Measurements from ENCODE around the gene CLDN6. TPM values are rescaled to one million over a fixed set of nuclear protein-coding genes. Genes with fewer than 3 reads are reported as not detected.

CLDN6 gene
- total RNA-seq, 2 experiments from 2014 or later = not detected

DNA sequence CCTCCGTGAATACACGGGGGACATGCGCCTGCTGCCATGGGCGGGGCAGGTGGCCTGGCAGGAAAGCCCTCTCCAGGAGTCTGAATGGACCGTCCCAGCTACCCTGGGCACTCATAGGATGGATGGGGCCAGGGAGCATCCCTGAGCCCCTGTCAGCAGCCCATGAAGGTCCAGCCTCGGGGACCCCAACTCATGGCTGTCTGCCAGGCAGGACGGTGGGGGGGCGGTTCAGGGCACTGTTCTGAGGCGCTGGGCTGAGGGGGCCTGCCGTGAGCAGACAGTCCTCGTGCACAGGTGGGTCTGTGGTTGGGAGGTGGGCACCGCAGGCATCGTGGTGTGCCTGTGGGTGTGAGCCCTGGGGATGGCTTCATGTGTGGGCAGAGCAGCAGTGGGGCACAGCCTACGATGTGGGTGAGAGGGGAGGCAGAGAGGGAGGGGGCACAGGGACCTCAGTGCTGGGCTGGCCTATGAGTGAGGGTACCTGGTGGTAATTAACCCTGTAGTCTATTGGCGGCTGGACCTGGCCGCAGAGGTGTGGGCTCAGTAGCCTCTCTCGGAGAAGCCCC lies 31.3 kb downstream of the CLDN6 start:
- ChIA-PET POLR2A (interaction anchor here (0.7 kb wide), 1 partner anchor 34 kb away, joined by 3 read pairs; no protein-coding TSS in a partner anchor), CTCF (interaction anchor here (1.0 kb wide), 1 partner anchor 59 kb away, joined by 3 read pairs; no protein-coding TSS in a partner anchor)

- CTCF ChIA-PET = interaction anchor here (1.9 kb wide), 1 partner anchor 19 kb away, joined by 5 read pairs; no protein-coding TSS in a partner anchor
- POLR2A ChIA-PET = interaction anchor here (0.7 kb wide), 1 partner anchor 35 kb away, joined by 3 read pairs; no protein-coding TSS in a partner anchor
Measured at GRCh38 chr16:2985893-2986355, 32.1 kb downstream of the CLDN6 start.

GRCh38 chr16:2985462-2985861 lies 32.5 kb downstream of the CLDN6 start:
- POLR2A ChIA-PET = interaction anchor here (0.5 kb wide), 1 partner anchor 251 kb away, joined by 3 read pairs; no protein-coding TSS in a partner anchor

DNA sequence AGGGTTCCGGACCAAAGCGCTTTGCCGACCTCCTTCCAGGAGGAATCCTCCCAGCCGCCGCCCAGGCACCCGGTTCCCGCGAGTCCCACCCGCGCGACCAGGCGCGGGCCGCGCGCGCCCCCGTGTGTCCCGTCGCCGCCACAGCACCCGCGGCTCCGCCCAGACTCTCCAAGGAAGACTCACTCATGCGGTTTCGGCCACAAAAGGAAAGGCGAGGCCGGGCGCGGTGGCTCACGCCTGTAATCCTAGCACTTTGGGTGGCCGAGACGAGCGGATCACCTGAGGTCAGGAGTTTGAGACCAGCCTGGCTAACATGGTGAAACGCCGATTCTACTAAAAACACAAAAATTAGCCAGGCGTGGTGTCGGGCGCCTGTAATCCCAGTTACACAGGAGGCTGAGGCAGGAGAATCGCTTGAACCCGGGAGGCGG lies 34.3 kb downstream of the CLDN6 start:
- ChIA-PET CTCF (interaction anchor here (0.6 to 1.9 kb wide), 4 partner anchors 11 to 462 kb away, joined by 3 to 5 read pairs (median 4); partner anchors contain the start of gene KREMEN2), POLR2A (no interaction called here)

More at GRCh38 chr16:2985462-2985861, 32.5 kb downstream of the CLDN6 start:
- CTCF ChIA-PET = interaction anchor here (1.9 kb wide), 1 partner anchor 18 kb away, joined by 5 read pairs; no protein-coding TSS in a partner anchor

DNA sequence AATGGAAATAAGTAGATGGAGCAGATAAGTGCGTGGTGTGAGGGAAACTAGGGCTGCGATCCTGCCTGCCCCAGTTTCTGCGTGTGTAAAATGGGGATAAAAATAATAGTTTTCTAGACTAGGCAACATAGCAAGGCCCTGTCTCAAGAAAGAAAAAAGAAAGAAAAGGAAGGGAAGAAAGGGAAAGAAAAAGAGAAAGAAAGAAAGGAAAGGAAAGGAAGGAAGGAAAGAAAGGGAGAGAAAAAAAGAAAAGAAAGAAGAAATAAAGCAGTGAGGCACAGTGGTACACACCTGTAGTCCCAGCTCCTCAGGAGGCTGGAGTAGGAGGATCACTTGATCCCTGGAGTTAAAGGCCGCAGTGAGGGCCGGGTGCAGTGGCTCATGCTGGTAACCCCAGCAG lies 35.6 kb downstream of the CLDN6 start:
- CTCF ChIA-PET = interaction anchor here (0.7 to 1.3 kb wide), 5 partner anchors 11 to 46 kb away, joined by 3 to 6 read pairs (median 5); partner anchors contain the start of gene KREMEN2

DNA sequence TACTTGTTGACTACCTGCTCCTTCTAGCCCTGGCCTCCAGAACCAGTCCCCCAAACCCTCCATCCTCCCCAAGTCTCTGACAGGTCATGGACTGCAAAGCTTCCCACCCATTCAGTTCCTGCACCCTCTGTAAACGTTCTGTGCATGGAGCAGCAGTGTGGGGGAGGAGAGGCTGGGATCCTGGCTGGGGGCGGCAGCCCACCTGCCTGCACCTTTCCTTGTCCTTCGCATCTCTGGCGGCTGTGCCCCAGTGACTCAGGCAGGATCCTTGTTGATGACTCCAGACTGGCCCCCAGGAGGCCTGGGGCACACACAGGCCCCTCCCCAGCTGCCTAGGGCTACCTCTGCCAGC lies 36.1 kb downstream of the CLDN6 start:
- POLR2A ChIA-PET = no interaction called here
- CTCF ChIA-PET = interaction anchor here (1.3 to 3.4 kb wide), 4 partner anchors 10 to 20 kb away, joined by 3 to 11 read pairs (median 8); partner anchors contain the start of gene PAQR4

More for the DNA sequence above, 35.6 kb downstream of the CLDN6 start:
- POLR2A ChIA-PET = no interaction called here

GRCh38 chr16:2981177-2981898 lies 36.6 kb downstream of the CLDN6 start:
- ChIA-PET POLR2A (interaction anchor here (2.6 kb wide), 1 partner anchor 11 kb away, joined by 15 read pairs; no protein-coding TSS in a partner anchor), CTCF (interaction anchor here (1.3 to 3.4 kb wide), 4 partner anchors 10 to 20 kb away, joined by 3 to 11 read pairs (median 8); partner anchors contain the start of gene PAQR4)

GRCh38 chr16:2980227-2981176 lies 37.5 kb downstream of the CLDN6 start, which contains the start of gene PKMYT1:
Gene PKMYT1, minus strand, starts transcription at chr16:2980446. Its CDS starts 789 bp downstream, at chr16:2979657.
- POLR2A ChIA-PET = interaction anchor here (0.7 to 2.6 kb wide), 3 partner anchors 11 to 90 kb away, joined by 3 to 15 read pairs (median 4); partner anchors contain the start of gene TNFRSF12A
- CTCF ChIA-PET = interaction anchor here (0.7 to 3.4 kb wide), 5 partner anchors 11 to 23 kb away, joined by 3 to 11 read pairs (median 7); partner anchors contain the start of gene PAQR4

- ChIA-PET POLR2A (interaction anchor here (0.7 to 2.6 kb wide), 3 partner anchors 10 to 91 kb away, joined by 3 to 15 read pairs (median 4); partner anchors contain the start of gene TNFRSF12A), CTCF (interaction anchor here (2.3 to 3.4 kb wide), 3 partner anchors 10 to 18 kb away, joined by 5 to 8 read pairs (median 7); no protein-coding TSS in a partner anchor)
Measured at GRCh38 chr16:2979669-2980226, 38.2 kb downstream of the CLDN6 start.

DNA sequence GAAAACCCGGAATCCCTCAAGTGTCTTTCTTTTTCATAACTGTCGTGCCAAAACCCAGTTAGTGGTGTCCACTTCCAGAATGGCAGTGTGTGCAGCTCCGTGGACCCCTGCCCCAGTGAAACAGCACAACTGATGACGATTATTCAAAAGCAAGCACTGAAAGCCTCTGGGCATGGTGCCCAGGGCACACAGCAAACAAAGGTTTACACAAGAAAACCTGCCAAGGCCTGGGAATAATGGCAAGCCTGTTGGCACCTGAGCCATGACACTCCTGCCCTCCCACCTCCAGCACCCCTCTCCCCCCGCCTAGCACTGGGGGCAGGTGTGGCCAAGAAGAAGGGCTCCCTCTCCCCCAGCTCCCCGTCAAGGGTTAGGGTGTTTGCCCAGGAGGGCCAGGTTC lies 40.5 kb downstream of the CLDN6 start:
- CTCF ChIA-PET = no interaction called here
- POLR2A ChIA-PET = no interaction called here

GRCh38 chr16:2976673-2977072 lies 41.3 kb downstream of the CLDN6 start:
- ChIA-PET CTCF (no interaction called here), POLR2A (no interaction called here)

GRCh38 chr16:2976201-2976600 lies 41.8 kb downstream of the CLDN6 start:
- ChIA-PET POLR2A (interaction anchor here (0.6 kb wide), 1 partner anchor 48 kb away, joined by 15 read pairs; the partner anchor contains the start of gene THOC6), CTCF (no interaction called here)

DNA sequence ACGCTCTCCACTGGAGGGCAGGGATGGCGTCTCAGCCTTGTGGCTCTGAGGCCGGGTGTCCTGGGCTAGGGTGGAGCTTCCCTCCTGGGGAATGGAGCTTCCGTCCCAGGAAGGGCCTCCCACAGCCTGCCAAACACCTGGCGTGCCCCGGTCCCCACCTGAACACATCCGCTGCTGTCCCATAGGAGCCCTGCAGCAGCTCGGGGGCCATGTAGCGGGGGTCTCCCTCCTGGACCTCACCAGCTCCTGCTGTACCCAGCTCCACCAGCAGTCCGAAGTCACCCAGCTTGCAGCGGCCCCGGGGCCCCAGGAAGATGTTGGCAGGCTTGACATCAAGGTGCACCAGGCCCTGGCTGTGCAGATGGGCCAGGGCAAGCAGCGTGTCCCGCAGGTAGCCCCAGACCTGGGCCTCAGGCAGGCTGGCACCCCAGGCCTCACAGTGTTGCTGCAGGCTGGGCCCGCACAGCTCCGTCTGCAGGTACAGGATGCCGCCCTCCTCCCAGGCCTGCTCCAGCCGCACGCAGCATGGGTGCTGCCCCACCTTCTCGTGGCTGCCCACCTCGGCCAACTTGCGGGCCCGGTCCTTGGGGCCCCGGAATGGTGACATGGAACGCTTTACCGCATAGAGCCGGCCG lies 42.7 kb downstream of the CLDN6 start:
- ChIA-PET POLR2A (no interaction called here), CTCF (interaction anchor here (0.6 kb wide), 1 partner anchor 10 kb away, joined by 3 read pairs; no protein-coding TSS in a partner anchor)

DNA sequence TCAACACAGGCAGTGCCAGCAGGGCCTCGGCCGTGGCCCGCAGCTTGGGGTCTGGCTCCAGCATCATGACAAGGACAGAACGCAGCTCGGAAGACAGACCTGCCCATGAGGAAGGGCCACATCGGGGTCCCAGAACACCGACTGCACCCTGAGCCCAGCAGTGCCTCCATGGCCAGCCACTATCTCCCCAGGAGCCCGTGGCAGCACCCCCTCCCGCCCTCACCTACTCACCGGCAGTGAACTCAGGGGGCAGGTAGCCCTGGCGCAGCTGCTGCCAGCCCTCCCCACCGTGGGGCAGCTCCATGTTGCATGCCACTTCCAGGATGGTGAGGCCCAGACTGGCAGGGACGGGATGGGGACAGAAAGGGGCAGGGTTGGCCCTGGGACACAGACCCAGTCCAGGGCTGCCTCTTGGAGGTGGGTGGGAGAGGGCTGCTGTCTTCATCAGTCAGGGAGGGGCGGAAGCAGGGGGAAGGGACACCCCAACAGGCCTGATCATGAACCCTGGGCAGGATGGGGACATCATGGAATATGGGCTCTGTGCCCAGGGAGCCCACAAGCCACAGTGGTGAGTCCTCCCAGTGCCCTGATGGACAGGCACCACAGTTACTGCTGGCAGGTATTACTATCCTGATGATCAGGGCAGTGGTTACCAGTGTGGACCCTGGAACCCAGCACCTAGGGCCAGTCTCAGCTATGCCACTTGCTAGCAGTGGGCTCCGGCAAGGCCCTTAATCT lies 43.5 kb downstream of the CLDN6 start:
- ChIA-PET CTCF (no interaction called here), POLR2A (interaction anchor here (0.5 to 0.6 kb wide), 2 partner anchors 16 to 516 kb away, joined by 3 to 7 read pairs; no protein-coding TSS in a partner anchor)

DNA sequence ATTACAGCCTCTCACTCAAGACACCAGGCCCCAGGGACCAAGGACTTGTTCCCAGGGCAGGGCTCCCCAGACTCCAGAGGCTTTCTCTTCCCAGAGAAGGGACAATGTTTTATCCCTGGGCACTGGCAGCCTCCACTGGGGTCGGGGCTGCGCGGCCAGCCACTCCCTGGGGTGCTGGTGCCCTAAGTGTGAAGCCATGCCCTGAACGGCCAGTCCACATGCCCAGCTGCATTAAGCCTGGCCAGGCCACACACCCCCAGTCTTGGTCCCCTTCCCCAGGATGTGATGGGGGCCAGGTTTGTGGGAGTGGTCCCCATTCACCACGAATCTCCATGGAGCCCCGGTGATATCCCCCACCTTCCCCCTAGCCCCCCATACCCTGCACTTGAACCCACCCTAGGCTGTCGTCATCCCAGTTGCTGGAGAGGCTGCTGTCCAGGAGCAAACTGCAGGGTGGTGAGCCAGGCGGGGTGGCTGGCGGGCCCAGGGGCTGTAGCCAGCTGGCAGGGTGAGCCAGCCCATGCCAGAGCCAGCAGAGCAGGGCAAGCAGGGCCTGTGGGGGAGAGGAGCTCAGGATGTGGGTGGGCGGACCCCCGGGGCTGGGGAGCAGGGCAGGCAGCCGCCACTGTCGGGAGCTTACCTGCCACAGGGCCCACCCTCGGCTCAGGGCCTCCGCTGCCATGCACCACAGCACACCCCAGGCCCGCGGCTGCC lies 44.2 kb downstream of the CLDN6 start:
- POLR2A ChIA-PET = interaction anchor here (0.6 kb wide), 1 partner anchor 517 kb away, joined by 7 read pairs; no protein-coding TSS in a partner anchor
- CTCF ChIA-PET = interaction anchor here (2.0 kb wide), 1 partner anchor 10 kb away, joined by 5 read pairs; no protein-coding TSS in a partner anchor

DNA sequence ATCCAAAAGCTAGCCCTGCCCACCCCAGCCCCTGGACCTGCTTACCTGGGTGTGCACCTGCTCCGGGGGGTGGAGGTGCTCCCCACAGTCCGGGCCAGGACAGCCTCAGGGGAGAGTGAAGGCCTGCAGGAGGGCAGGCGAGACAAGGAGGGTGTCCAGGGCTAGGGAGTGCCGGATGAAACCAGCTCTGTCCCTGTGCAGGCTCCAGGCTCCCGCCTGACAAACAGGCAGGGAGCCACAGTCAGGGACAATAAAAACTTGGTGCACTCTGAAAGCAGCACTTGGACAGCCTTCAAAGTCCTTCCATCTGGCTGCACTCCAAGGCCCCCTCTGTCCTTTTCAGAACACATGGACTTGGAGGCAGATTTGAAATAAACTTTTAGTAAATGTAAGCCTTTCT lies 44.9 kb downstream of the CLDN6 start:
- POLR2A ChIA-PET = no interaction called here
- CTCF ChIA-PET = interaction anchor here (1.4 to 2.0 kb wide), 2 partner anchors 10 to 11 kb away, joined by 4 to 5 read pairs; no protein-coding TSS in a partner anchor

Data from activated CD8-positive, alpha-beta memory T cell treated with anti-CD3 and anti-CD28 coated beads for 36 hours (primary cell).